GM19043 (cell line): ENCODE results near the gene ADAM12.
"Not testable (repeated sequence)": the region's sequence is repeated elsewhere in the genome, so short reads cannot be mapped to it uniquely, and the experiment has no call there.

Experiments
- ATAC-seq: cut with Tn5 transposase; IDR thresholded peaks from one replicate; pipeline ENCODE4 v1.9.1; 2021; ENCODE audit warnings: low read depth; ENCODE audit not compliant: unreplicated experiment

The ADAM12 gene

DNA sequence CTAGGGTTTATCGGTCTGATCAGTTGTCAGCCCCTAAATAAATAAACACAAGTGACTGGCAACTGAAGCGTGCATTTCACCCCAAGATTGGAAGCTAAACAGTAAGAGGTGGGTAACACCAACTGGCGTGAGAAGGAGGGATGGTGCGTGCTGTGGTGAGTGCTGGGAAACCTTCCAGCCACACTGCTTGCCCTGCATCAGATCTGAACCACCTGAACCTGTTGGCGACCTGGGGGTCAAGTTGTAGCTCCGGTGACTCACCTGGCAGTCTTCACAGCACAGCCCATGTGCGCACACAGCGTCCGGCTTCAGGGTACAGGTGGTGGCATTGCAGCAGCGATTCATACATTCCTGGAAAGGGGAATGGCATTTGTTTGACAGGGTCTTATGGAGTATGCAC is 321.8 kb downstream of the ADAM12 start:
- ATAC-seq = no peak

DNA sequence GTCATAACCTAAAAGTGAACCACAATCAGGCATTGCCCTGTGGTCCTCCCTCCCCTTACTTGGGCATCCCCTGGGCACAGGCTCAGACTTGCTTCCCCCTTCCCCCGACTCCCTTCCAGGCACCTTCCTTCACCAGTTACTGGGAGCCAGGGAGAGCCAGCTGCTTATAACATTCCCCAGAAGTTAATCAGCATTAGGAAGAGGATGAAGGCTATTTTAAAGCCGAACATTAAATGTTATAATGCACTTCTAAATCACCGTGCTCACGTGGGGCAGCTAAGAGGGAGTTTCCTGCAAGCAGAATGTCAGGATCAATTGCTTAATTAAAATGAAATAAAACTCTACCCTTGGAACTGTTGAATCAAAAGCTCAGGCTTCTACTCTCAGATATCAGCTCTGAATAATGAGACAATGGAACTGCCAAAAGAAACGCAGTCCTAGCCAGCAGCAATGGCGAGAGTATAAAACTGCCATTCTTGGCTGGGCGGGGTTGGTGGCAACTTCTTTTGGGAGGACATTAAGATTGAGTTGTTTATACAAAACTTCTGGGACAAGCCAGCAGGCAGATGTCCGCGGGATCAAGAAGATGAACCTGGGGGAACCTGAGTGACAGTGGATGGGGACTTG is 322.4 kb downstream of the ADAM12 start:
- no peak for ATAC-seq

DNA sequence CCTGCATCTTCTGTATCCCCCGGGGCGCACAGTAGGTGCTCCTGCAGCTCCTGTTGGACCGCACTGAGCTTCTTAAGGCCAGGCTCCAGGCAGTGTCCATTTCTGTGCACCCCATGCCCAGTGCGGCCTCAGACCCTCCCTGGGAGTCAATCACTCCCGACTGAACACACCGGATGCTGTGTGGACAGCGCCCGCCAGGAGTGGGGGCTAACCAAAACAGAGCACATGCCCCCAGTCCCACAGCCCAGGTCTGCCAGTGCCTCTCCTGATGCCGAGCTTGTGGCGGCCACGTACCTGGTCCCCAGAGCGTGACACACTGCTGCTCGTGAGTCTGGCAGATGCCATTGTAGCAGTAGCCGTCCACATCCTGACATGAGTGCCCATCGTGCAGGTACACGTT is 323.8 kb downstream of the ADAM12 start:
- ATAC-seq = no peak

DNA sequence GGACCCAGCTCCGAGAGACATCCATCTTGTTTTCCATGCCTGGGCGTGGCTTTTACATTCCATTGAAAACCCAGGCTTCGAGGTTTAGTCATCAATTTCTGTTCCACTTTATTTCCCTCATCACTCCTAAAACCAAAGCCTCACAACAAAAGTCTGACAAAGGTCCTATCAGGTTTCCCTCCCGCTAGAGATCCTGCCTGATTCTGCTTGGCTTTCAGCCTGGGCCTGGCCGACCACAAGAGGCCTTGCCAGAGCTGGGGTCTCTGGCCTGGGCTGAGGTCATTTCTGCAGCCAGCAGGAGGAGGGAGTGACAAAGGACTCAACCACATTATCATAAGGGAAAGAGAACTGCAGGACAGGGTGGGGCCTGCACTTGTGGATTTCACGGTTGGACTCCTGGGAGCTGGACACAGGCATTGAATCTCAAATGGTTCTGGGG is 324.9 kb downstream of the ADAM12 start:
- no peak for ATAC-seq

DNA sequence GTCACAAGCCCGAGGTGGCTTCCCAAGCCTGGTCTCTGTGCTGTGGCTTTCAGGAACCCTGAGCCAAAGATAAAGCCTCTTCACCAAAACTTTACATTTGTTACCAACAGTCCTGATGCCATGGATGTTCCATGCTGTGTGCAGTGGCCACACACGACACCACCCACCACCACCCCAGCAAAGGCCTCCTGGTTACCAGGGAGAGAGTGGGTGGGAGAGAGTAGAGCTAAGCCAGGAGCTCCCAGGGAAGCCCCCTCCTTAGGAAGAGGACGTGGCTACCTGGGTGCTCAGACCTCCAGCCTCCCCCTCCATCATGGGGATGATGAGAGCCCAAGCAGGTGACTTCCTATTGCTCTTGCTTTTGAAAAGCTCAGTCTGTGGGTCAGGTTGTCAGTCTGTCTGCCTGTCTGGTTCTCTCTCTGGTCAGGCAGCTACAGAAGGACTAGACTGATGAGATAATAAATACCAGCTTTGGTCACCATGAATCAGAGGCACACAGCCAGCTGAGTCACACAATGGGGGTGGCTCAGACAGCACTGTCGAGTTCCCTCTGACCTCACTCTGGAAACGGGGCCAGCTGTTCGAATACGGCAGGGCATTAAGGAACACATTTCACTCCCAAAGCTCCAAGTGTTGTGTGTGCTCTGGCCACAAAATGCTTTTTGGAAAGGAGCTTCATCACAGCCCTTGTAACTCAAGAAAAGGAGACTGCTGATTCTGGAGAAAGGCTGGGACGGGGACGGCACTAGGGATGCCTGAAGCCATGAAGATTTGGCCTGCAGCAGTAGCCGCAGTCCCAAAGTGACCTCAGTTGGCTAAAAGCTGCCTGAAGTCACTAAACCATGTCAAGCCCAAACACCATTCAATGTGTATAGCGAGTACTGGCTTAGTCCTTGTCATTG is 325.9 kb downstream of the ADAM12 start:
- no peak for ATAC-seq

DNA sequence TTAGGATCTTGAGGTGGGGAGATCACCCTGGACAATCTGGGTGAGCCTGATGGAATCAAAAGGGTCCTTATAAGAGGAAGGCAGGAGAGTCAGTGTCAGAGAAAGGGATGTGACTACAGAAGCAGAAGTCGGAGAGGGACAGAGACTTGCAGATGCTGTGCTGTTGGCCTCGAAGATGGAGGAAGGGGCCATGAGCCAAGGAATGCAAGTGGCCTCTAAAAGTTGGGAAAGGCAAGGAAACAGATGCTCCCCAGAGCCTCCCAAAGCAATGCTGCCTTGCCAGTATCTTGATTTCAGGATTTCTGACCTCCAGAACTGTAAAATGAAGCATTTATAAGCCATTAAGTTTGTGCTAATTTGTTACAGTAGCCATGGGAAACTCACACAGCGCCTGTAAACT is 326.8 kb downstream of the ADAM12 start:
- no peak for ATAC-seq

DNA sequence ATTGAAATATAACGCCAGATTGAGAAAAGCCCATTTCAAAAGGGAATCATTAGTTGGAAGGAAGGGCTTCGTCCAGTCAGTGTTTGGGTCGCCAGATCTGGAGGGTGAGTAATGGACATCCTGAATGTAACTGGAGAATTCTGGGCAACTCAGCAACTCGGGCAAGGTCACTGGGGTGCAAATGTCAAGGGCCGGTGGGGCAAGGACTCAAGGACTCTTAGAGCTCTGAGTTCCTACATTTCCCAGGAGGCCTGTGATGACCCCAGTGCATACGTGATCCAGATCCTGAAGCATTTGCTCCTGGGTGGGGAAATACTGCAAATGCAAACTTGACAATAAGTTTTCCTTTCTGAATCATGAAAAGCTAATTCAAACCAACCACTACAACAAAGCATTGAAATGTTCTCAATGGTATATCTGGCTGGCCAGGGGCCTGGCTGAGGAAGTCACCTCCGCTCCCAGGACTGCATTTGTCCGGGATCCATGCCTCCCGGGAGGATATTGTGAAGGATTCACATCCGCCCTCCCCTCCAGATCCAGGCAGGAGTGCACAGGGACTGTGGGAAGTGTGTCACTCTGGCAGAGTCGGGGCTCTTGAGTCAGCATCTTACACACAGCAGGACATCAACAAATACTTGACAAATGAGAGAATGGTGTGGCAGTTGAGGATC is 327.9 kb downstream of the ADAM12 start:
- no peak for ATAC-seq

DNA sequence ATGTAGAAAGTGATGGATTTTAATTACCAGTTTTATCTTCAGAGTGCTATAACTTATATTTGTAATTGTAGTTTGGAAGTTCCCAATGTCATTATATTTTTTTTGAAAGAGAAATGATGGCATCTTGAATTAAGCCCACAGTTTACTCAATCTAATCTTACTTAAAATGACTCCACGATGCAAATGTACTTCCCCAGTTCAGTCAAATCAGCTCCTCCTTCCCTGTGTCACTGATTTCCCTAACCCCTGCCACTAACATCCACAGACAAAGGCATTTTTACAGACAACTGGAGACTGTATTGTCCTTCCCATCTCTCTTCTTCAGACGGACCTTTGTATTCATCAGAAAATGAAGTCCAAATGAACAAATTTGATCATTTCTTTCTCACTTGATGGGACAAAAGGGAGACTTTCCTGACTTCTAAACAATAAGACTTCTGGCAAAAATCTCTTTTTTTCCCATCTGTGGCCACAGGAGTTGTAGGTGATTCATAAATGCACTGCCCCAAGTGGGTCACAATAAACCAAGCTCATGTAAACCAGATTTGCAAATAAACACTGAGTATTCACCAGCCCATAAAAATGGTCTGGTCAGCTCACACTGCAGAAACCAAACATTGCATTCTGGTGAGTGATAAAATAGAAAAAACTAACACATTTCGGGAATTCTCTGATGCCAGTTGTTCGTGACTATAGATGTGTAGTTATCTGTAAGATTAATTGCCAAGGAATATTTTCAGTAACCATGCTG is 329.0 kb downstream of the ADAM12 start:
- ATAC-seq = no peak

DNA sequence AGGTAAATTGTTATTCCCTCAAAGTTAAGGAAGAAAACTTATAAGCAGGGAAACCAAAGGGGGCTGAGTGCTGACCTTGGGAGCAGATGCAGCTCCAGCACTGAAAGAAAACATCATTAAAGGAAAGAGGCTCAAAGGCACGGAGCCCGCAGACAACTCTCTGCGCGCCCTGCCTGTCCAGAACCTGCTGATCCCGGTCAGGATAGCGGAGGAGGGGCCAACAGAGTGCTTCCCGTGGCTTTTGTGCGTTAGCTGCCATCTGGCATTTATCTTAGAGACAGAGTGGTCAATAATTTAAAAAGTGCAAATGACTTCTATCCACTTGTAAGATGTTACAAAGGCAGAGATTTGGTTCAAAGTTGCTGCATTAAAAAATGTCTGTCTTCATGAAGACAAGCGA is 329.8 kb downstream of the ADAM12 start:
- no peak for ATAC-seq

DNA sequence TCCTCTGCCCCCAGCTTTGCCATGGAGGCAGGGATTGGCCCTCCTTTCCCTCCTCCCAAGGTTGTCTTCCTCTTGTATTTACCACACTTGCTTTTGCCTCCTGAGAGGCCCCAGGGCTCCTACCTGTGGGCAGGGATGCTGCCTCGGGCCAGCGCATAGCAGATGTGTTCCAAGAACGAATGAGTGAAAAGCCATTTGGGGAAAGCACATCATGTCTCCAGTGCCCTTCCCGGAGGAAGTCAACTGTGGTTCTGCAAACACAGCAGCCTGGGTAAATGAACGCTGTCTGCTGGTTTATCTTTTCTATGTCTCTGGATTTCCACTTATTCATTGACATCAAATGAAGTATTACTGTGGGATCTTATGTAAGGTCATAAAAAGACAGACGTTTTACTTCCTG is 330.2 kb downstream of the ADAM12 start:
- ATAC-seq = no peak

DNA sequence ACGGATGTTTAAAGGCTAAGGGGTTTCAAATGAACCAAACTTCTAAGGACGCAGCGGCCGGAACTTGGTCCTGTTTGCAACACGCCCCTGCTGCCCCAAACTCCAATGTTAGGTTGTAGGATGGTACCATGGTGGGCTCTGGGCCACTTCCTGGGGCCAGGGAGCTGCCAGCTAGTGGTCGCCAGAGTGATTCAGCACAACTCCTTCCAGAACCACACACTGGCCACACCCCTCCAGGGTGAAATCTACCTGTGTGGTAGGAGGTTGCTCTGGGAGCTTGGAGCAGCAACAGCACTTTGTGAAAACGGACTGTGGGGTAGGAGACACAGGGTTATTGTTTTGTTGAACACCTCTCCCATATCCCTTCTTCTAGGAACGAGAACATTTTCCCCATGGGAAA is 330.8 kb downstream of the ADAM12 start:
- no peak for ATAC-seq

DNA sequence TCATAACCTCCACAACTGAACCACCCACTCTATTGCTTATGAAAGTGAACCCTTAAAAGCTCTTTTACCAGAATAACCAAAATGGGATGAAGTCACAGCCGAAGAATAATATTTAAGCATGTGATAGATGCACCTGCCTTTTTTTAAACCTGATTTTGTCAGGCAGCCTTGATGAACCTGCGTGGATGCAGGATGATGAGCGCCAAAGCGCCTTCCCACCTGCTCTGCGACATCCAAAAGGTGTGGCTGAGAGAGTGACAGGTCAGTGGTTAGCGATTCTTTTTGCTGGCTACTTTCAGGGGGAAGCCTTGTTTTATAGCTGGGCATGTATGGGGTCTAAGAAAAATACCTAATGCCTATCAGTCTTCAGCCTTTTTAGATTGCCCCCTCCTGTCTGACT is 334.1 kb downstream of the ADAM12 start:
- ATAC-seq = no peak

DNA sequence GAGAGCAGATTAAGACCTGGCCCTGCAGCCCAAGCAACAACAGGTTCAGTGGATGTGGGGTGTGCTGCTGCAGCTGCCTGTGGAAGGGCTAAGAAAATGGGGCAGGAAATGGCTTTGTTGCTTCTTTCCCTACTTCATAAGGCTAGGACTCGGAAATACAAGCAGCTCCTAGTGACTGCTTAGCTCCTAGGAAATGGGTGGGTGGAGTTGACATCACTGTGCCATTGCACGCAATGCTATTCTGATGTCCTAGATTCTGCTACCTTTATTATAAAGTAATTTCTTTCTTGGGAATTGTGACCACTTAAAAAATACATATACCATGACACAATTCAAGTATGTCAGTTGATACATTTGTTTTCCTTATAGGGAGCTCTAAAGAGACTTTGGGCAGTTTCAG is 336.1 kb downstream of the ADAM12 start:
- ATAC-seq = no peak

DNA sequence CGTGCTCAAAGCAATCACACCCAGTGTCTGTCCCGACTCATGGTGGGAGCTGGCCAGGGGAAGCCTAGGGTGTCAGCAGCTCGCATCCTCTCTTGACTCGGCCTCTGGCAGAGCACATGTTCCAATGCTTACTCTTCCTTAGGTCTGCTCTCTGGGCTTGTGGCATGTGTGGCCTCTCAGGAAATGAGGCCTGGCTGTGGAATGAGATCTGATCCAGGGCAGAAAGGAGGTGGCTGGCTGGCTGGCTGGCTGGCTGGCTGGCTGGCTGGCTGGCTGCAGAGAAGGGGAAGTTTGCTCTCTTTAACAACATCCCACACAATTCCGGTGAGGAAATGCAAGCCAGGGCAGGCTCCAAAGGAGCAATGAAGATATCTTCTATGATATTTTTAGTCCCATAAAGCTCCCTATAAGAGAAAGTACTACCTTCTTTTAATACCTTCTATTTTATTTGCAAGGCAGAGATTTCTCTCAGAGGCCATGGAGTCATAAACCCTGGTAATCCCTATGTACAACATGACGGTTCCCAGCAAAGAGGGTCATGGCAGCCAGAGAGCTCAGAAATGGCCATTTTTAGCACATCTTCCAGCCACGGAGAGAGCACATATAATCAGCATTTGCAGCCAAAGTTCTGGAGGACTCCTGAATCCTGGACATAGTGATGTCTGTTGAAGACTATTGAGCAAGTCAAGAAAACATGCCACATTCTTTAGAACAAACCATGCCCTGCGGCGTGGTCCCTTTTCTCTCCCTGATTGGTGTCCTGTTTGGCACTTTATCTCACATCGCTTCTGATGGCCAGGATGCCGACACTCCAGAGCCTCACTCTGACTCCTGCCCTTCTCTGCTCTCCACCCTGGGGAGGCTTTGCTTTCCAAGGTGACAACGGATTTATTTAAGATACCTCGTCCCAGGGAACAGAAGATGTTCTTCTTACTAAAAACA is 338.2 kb downstream of the ADAM12 start:
- no peak for ATAC-seq

DNA sequence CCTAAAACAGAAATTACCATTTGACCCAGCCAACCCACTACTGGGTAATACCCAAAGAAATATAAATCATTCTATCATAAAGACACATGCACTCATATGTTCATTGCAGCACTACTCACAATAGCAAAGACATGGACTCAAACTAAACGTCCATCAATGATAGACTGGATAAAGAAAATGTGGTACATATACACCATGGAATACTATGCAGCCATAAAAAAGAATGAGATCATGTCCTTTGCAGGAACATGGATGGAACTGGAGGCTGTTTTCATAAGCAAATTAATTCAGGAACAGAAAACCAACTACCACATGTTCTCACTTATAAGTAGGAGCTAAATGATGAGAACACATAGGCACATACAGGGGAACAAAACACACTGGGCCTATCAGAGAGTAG is 340.5 kb downstream of the ADAM12 start:
- ATAC-seq = not testable (repeated sequence)

DNA sequence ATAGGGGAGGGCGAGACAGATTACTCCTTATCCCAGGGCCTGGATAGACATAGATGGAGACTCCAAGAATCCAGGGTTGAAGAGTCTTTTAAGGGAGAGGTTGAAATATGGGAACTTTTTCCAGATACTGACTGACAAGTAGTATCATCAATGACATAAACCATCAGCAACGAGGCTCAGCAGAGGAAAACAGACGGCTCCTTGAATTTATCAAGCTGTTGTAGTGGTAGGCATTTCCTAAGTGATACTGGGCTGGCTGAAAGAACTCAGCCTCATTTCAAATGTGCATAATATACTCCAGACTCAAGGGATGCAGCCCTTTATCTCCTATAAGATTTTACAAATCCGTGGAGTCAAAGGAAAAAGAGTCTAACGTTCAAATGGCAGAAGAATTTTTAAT is 341.4 kb downstream of the ADAM12 start:
- ATAC-seq = no peak

DNA sequence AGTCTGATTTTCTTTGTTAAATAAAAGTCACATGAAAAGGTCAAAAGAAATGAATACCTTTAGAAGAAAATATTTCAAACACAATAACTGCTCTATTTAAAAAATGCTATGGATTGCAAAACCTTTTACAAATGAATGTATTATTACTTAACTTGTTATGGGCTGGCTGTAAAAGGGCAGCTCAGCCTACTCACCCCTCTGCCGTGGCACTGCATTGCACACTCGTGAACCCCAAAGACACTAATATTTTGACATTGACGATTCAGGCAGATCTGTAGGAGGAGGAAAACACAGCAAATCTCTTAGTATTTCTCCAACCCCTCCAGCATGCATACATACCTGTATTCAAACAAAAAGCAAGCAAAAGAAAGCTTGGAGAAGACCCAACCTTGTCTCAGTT is 342.4 kb downstream of the ADAM12 start:
- no peak for ATAC-seq

DNA sequence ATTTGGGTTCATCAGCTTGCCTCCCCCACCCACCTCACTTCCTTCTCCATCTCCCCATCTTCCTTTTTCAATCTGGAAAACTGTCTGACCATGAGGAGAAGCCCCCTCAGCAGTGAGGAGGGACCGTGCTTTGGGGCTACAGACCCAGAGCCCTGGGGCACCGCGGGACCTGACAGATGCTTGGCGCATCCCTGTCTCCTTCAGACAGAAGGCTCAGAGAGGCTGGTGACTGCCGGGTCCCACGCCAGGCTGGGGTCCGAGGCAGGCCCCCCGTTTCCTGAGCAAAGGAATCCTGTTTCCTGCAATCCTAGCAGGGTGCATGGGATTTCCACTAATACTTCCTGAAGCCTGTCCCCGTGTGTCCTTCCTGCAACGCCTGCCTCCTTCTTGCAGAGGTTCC is 344.9 kb downstream of the ADAM12 start:
- ATAC-seq = no peak

DNA sequence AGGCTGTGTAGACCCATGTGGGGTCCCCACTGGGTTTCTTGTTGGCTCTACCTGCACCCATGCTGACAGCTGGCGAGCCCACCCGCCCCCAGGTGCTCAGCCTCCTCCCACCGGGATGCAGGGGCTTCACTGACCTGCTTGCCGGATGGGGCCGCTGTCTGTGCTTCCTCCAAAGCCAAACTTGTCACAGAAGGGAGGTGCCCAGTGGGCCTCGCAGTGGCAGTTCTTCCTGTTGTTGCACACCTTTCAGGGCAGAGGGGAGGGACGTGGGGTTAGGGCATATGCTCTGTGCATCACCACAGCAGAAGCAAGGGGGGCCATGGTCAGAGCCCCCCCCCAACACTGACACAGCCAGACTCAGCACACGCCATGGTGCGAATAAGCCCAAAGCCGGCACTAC is 345.4 kb downstream of the ADAM12 start:
- ATAC-seq = no peak

DNA sequence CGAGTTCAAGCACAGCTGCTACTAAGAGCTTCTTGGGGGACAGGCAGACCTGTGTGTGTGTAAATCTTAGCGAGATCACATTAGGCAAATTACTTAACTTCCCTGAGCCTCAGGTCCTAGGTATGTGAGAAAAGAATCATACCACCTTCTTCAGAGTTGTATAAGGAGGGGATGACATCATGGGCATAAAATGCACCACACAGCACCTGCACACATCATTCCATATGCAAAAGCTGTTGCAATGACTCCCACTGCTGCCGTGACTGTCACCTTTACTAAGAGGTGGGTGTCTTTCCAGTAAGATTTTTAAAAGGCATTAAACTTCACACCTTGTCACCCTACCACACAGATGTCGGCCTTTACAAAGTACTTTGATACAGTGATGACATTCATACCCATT is 345.9 kb downstream of the ADAM12 start:
- no peak for ATAC-seq
